ENCODE measurements around the gene FBXW8. TPM values are rescaled to one million over a fixed set of nuclear protein-coding genes. Genes with fewer than 3 reads are reported as not detected.

Gene FBXW8
- total and polyA plus RNA-seq, 2 donors (not counting 3 experiments of a cell fraction or from before 2014, with no cell fraction given) = 15.4 TPM

- TF ChIP-seq CTCF (IDR thresholded peaks at IDR 0.05; ENCODE audit: extremely low read depth in 1 of 2, insufficient read depth in 1 of 2, low read depth in 1 of 2, low read length in 2 of 2) (peak in 1 of 2 donors; percentile 19), MYC (IDR thresholded peaks at IDR 0.05; ENCODE audit: low read depth, low read length) (no peak)
- Histone ChIP-seq H3K9ac (replicated peaks; ENCODE audit: extremely low read depth, insufficient read depth, low read length) (no peak overlapping the region), H3K9me1 (replicated peaks; ENCODE audit: control insufficient read depth, extremely low read depth, insufficient read depth, low read length) (no peaks in the 10 kb centered on the region), H3K36me3 (ENCODE audit: control insufficient read depth in 2 of 2, extremely low read depth in 1 of 2, insufficient read depth in 2 of 2, low read length in 2 of 2) (no peaks in the 10 kb centered on the region), H3K9me3 (replicated peaks; ENCODE audit: control insufficient read depth, insufficient read depth, low read length) (no peaks in the 10 kb centered on the region), H4K20me1 (replicated peaks; ENCODE audit: control insufficient read depth, extremely low read depth, insufficient read depth, low read length) (no peaks in the 10 kb centered on the region), H3K27ac (ENCODE audit: insufficient read depth, low read depth, low read length) (no peak overlapping the region), H3K4me3 (replicated peaks in 1 of 3; ENCODE audit: insufficient read depth in 1 of 3, low read depth in 1 of 3, low read length in 3 of 3) (no peak overlapping the region), H3K27me3 (ENCODE audit: control insufficient read depth in 2 of 2, insufficient read depth in 2 of 2, low read length in 2 of 2) (peaks cover 46 to 56% of the 10 kb centered on the region in 2 experiments), H2AFZ (ENCODE audit: low read depth, low read length) (no peak overlapping the region), H3K4me1 (ENCODE audit: control insufficient read depth, extremely low read depth, insufficient read depth, low read length) (no peaks in the 10 kb centered on the region), H3K4me2 (ENCODE audit: insufficient read depth, low read length) (no peak overlapping the region), H3K79me2 (ENCODE audit: control insufficient read depth, insufficient read depth, low read length) (no peaks in the 10 kb centered on the region)
- no peak for FAIRE-seq
- POLR2A ChIA-PET = no interaction called here
- peak; percentile 45 for DNase-seq (ENCODE audit: low read depth, low spot score)
- no TSS peak for BruUV-seq (replicated peaks)
- intact Hi-C loops (cut with micrococcal nuclease) (loop anchor here (1.0 to 5.0 kb wide), 2 partner anchors 110 to 179 kb away; no protein-coding TSS in a partner anchor), dilution Hi-C loops (cut with MboI; ENCODE audit: extremely low pct_ligation_motif_present, low sequenced_read_pairs) (no loop called here)
- CTCF ChIA-PET = interaction anchor here (0.6 to 3.9 kb wide), 13 partner anchors 9 to 936 kb away, joined by 3 to 61 read pairs (median 5); no protein-coding TSS in a partner anchor
Measured at GRCh38 chr12:116882742-116883141, 28.0 kb upstream of the FBXW8 start.

GRCh38 chr12:116884871-116885270 lies 25.9 kb upstream of the FBXW8 start:
- POLR2A ChIA-PET = no interaction called here
- dilution Hi-C loops (cut with MboI; ENCODE audit: extremely low pct_ligation_motif_present, low sequenced_read_pairs) = no loop called here
- CTCF ChIA-PET = no interaction called here
- H4K20me1 ChIP-seq (replicated peaks; ENCODE audit: control insufficient read depth, extremely low read depth, insufficient read depth, low read length) = no peaks in the 10 kb centered on the region
- H3K9me1 ChIP-seq (replicated peaks; ENCODE audit: control insufficient read depth, extremely low read depth, insufficient read depth, low read length) = no peaks in the 10 kb centered on the region
- intact Hi-C loops (cut with micrococcal nuclease) = loop anchor here (5.0 kb wide), 1 partner anchor 113 kb away; no protein-coding TSS in a partner anchor
- H3K9ac ChIP-seq (replicated peaks; ENCODE audit: extremely low read depth, insufficient read depth, low read length) = no peak overlapping the region
- no peaks in the 10 kb centered on the region for H3K36me3 ChIP-seq (ENCODE audit: control insufficient read depth in 2 of 2, extremely low read depth in 1 of 2, insufficient read depth in 2 of 2, low read length in 2 of 2)
- peaks cover 30 to 35% of the 10 kb centered on the region in 2 experiments for H3K27me3 ChIP-seq (ENCODE audit: control insufficient read depth in 2 of 2, insufficient read depth in 2 of 2, low read length in 2 of 2)
- no peak for FAIRE-seq
- no peak for DNase-seq (ENCODE audit: low read depth, low spot score)
- no peaks in the 10 kb centered on the region for H3K9me3 ChIP-seq (replicated peaks; ENCODE audit: control insufficient read depth, insufficient read depth, low read length)
- no peaks in the 10 kb centered on the region for H3K4me1 ChIP-seq (ENCODE audit: control insufficient read depth, extremely low read depth, insufficient read depth, low read length)
- no peak overlapping the region for H2AFZ ChIP-seq (ENCODE audit: low read depth, low read length)
- TF ChIP-seq MYC (IDR thresholded peaks at IDR 0.05; ENCODE audit: low read depth, low read length) (no peak), GATA2 (IDR thresholded peaks at IDR 0.05; ENCODE audit: insufficient read depth, insufficient read length, low read depth, low read length) (no peak), POLR2AphosphoS5 (IDR thresholded peaks at IDR 0.05; ENCODE audit: insufficient read depth, low read depth, low read length) (no peak), POLR2A (IDR thresholded peaks at IDR 0.05; ENCODE audit: low read depth, low read length) (no peak), MAX (IDR thresholded peaks at IDR 0.05; ENCODE audit: insufficient read depth, insufficient read length) (no peak), FOS (IDR thresholded peaks at IDR 0.05; ENCODE audit: borderline replicate concordance, insufficient read depth, low read length) (no peak), JUN (IDR thresholded peaks at IDR 0.05; ENCODE audit: borderline replicate concordance, insufficient read depth, insufficient read length, low read depth) (no peak), EZH2 (IDR thresholded peaks at IDR 0.05; ENCODE audit: borderline replicate concordance, low read depth, low read length, severe bottlenecking) (no peak), CTCF (IDR thresholded peaks at IDR 0.05; ENCODE audit: extremely low read depth in 1 of 2, insufficient read depth in 1 of 2, low read depth in 1 of 2, low read length in 2 of 2) (no peak)
- no peaks in the 10 kb centered on the region for H3K79me2 ChIP-seq (ENCODE audit: control insufficient read depth, insufficient read depth, low read length)
- no peak overlapping the region for H3K4me2 ChIP-seq (ENCODE audit: insufficient read depth, low read length)
- H3K4me3 ChIP-seq (replicated peaks in 1 of 3; ENCODE audit: insufficient read depth in 1 of 3, low read depth in 1 of 3, low read length in 3 of 3) = no peak overlapping the region
- H3K27ac ChIP-seq (ENCODE audit: insufficient read depth, low read depth, low read length) = no peak overlapping the region
- BruUV-seq (replicated peaks) = no TSS peak

Measured in endothelial cell of umbilical vein (primary cell).